ENCODE results near the gene KDSR.

KDSR gene

GRCh38 chr18:63284173-63284799 lies 82.7 kb downstream of the KDSR start:
- no peak for DNase-seq (ENCODE audit: low read depth, low spot score)

GRCh38 chr18:63283305-63284094 lies 83.5 kb downstream of the KDSR start:
- DNase-seq (ENCODE audit: low read depth, low spot score), result no peak

GRCh38 chr18:63282793-63283192 lies 84.2 kb downstream of the KDSR start:
- DNase-seq (ENCODE audit: low read depth, low spot score), result no peak

All from ELF-1 (cell line).